GM23338 (cell line): ENCODE measurements around the gene PRKCH. TPM values are rescaled to one million over a fixed set of nuclear protein-coding genes. Genes with fewer than 3 reads are reported as not detected.
"Not testable (repeated sequence)": the region's sequence is repeated elsewhere in the genome, so short reads cannot be mapped to it uniquely, and the experiment has no call there.

Experiments used
- ATAC-seq: fragments of 200-7000 bp; cut with Tn5 transposase; 3 replicates; pipeline ENCODE4 v1.9.1; 2020
- DNase-seq: peaks from one replicate; pipeline ENCODE4 v3.0.0-alpha.2; 2015; ENCODE audit warnings: low spot score
- H2AFZ ChIP-seq: fragments of 200-600 bp; sonication (generic); 2 replicates; pipeline ENCODE4 v1.8.0; 2016; ENCODE audit warnings: antibody characterized with exemption, mild to moderate bottlenecking, moderate library complexity
- H3F3A ChIP-seq: fragments of 200-600 bp; sonication (generic); replicated peaks from 2 replicates; pipeline ENCODE4 v1.8.0; 2017; ENCODE audit warnings: antibody characterized with exemption, mixed run types, low read depth
- H3K27ac ChIP-seq: fragments of 200-600 bp; sonication (generic); 2 replicates; pipeline ENCODE4 v1.6.1; 2016; ENCODE audit warnings: low read depth
- H3K27me3 ChIP-seq: fragments of 200-600 bp; sonication (generic); 2 replicates; pipeline ENCODE4 v1.8.0; 2016; ENCODE audit warnings: mild to moderate bottlenecking, mixed run types, moderate library complexity; ENCODE audit not compliant: insufficient read depth
- H3K36me3 ChIP-seq: fragments of 200-600 bp; sonication (generic); 2 replicates; pipeline ENCODE4 v1.8.0; 2016; ENCODE audit warnings: mild to moderate bottlenecking; ENCODE audit not compliant: insufficient read depth
- H3K4me1 ChIP-seq: fragments of 200-600 bp; sonication (generic); 2 replicates; pipeline ENCODE4 v1.8.0; 2016; ENCODE audit warnings: mild to moderate bottlenecking, moderate library complexity; ENCODE audit not compliant: insufficient read depth
- H3K4me2 ChIP-seq: fragments of 200-600 bp; sonication (generic); 2 replicates; pipeline ENCODE4 v1.7.1; 2017; ENCODE audit warnings: mixed run types
- H3K4me3 ChIP-seq: fragments of 200-600 bp; sonication (generic); 2 replicates; pipeline ENCODE4 v1.6.1; 2016; ENCODE audit warnings: mixed run types
- H3K79me2 ChIP-seq: fragments of 200-600 bp; sonication (generic); replicated peaks from 2 replicates; pipeline ENCODE4 v1.8.0; 2017; ENCODE audit warnings: mild to moderate bottlenecking; ENCODE audit not compliant: insufficient read depth
- H3K9me2 ChIP-seq: fragments of 200-600 bp; sonication (generic); 2 replicates; pipeline ENCODE4 v1.8.0; 2017; ENCODE audit not compliant: insufficient read depth
- H4K20me1 ChIP-seq: fragments of 200-600 bp; sonication (generic); replicated peaks from 2 replicates; pipeline ENCODE4 v1.8.0; 2017; ENCODE audit warnings: mild to moderate bottlenecking; ENCODE audit not compliant: insufficient read depth
- H3K27ac Mint-ChIP-seq: 2 replicates; pipeline ENCODE4 v1.8.0; 2020; ENCODE audit warnings: inconsistent platforms, mild to moderate bottlenecking, moderate library complexity, mixed read lengths
- H3K27me3 Mint-ChIP-seq: 3 replicates; pipeline ENCODE4 v1.8.0; 2022; ENCODE audit warnings: low read depth, mild to moderate bottlenecking, moderate library complexity, mixed read lengths, inconsistent platforms; ENCODE audit not compliant: insufficient read depth, poor library complexity
- H3K36me3 Mint-ChIP-seq: 3 replicates; pipeline ENCODE4 v1.8.0; 2021; ENCODE audit warnings: low read depth, mild to moderate bottlenecking, inconsistent platforms, moderate library complexity, mixed read lengths
- H3K4me1 Mint-ChIP-seq: 3 replicates; pipeline ENCODE4 v1.8.0; 2020; ENCODE audit warnings: mild to moderate bottlenecking, inconsistent platforms, mixed read lengths
- H3K4me3 Mint-ChIP-seq: 3 replicates; pipeline ENCODE4 v1.8.0; 2021; ENCODE audit warnings: moderate library complexity, mild to moderate bottlenecking, inconsistent platforms, mixed read lengths
- H3K9me3 Mint-ChIP-seq: 3 replicates; pipeline ENCODE4 v1.8.0; 2020; ENCODE audit warnings: moderate library complexity, mild to moderate bottlenecking, inconsistent platforms, mixed read lengths
- CREB1 ChIP-seq: fragments of 250-450 bp; sonication (Bioruptor Pico); IDR thresholded peaks from 2 replicates; pipeline ENCODE4 v1.5.0; 2020; ENCODE audit warnings: low read depth, mild to moderate bottlenecking, moderate library complexity
- ETS1 ChIP-seq: IDR thresholded peaks from 2 replicates; pipeline ENCODE4 v1.6.1; 2016; ENCODE audit warnings: antibody characterized with exemption
- EZH2 ChIP-seq: fragments of 200-600 bp; sonication (generic); IDR thresholded peaks from one replicate; pipeline ENCODE4 v1.8.0; 2017; ENCODE audit warnings: antibody characterized with exemption, mild to moderate bottlenecking, low read depth; ENCODE audit not compliant: unreplicated experiment
- JUNB ChIP-seq: IDR thresholded peaks from one replicate; pipeline ENCODE4 v1.6.1; 2016; ENCODE audit warnings: antibody characterized with exemption; ENCODE audit not compliant: unreplicated experiment
- POLR2AphosphoS5 ChIP-seq: IDR thresholded peaks from 2 replicates; pipeline ENCODE4 v1.6.1; 2016; ENCODE audit warnings: antibody characterized with exemption, low read depth
- STAT1 ChIP-seq: IDR thresholded peaks from one replicate; pipeline ENCODE4 v1.6.1; 2016; ENCODE audit warnings: antibody characterized with exemption; ENCODE audit not compliant: unreplicated experiment
- ZNF114 ChIP-seq: fragments of 250-450 bp; sonication (Bioruptor Pico); IDR thresholded peaks from 2 replicates; pipeline ENCODE4 v1.5.0; 2020; ENCODE audit warnings: mild to moderate bottlenecking, moderate library complexity
- ZNF331 ChIP-seq: fragments of 250-450 bp; sonication (Bioruptor Pico); IDR thresholded peaks from 2 replicates; pipeline ENCODE4 v1.5.0; 2020; ENCODE audit warnings: low read depth, mild to moderate bottlenecking, moderate library complexity
- polyA plus RNA-seq: library from polyadenylated mRNA; unstranded; fragments of >200 nt; fragmentation: Nextera tagmentation; extraction: Ambion mirVana; gene quantifications from 2 replicates; pipeline ENCODE4 v1.2.1, GENCODE V29; 2016
- total RNA-seq: library from RNA; depleted of rRNA; stranded (reverse); fragments of >200 nt; shearing (Covaris generic); gene quantifications from 2 replicates; pipeline ENCODE4 v1.2.3, GENCODE V29; 2014
- TF ChIP-seq, protein P1 (sequence below): IDR thresholded peaks from one replicate; pipeline ENCODE4 v1.6.1; 2018; ENCODE audit warnings: antibody characterized with exemption; ENCODE audit not compliant: unreplicated experiment
- TF ChIP-seq, protein P2 (sequence below), 2 experiments: fragments of 200-600 bp in 1 of 2; sonication (generic) in 1 of 2; conservative IDR thresholded peaks; 2 replicates each; pipeline versions ENCODE4 v1.5.1 to v1.6.1; 2016 to 2017; ENCODE audit warnings: antibody characterized with exemption in 2 of 2, low read depth in 2 of 2, mild to moderate bottlenecking in 2 of 2, moderate library complexity in 1 of 2

Gene PRKCH
- total and polyA plus RNA-seq, 2 experiments from 2014 or later: 5.4 to 10.1 TPM

GRCh38 chr14:61528591-61529021 is 207.2 kb downstream of the PRKCH start:
- TF ChIP-seq STAT1: no peak
- TF ChIP-seq ETS1: no peak
- TF ChIP-seq, protein P1, sequence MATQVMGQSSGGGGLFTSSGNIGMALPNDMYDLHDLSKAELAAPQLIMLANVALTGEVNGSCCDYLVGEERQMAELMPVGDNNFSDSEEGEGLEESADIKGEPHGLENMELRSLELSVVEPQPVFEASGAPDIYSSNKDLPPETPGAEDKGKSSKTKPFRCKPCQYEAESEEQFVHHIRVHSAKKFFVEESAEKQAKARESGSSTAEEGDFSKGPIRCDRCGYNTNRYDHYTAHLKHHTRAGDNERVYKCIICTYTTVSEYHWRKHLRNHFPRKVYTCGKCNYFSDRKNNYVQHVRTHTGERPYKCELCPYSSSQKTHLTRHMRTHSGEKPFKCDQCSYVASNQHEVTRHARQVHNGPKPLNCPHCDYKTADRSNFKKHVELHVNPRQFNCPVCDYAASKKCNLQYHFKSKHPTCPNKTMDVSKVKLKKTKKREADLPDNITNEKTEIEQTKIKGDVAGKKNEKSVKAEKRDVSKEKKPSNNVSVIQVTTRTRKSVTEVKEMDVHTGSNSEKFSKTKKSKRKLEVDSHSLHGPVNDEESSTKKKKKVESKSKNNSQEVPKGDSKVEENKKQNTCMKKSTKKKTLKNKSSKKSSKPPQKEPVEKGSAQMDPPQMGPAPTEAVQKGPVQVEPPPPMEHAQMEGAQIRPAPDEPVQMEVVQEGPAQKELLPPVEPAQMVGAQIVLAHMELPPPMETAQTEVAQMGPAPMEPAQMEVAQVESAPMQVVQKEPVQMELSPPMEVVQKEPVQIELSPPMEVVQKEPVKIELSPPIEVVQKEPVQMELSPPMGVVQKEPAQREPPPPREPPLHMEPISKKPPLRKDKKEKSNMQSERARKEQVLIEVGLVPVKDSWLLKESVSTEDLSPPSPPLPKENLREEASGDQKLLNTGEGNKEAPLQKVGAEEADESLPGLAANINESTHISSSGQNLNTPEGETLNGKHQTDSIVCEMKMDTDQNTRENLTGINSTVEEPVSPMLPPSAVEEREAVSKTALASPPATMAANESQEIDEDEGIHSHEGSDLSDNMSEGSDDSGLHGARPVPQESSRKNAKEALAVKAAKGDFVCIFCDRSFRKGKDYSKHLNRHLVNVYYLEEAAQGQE: no peak
- TF ChIP-seq CREB1: no peak
- TF ChIP-seq ZNF331: no peak
- no peak for TF ChIP-seq ZNF114 (CRISPR knock-in tag)
- TF ChIP-seq, protein P2, sequence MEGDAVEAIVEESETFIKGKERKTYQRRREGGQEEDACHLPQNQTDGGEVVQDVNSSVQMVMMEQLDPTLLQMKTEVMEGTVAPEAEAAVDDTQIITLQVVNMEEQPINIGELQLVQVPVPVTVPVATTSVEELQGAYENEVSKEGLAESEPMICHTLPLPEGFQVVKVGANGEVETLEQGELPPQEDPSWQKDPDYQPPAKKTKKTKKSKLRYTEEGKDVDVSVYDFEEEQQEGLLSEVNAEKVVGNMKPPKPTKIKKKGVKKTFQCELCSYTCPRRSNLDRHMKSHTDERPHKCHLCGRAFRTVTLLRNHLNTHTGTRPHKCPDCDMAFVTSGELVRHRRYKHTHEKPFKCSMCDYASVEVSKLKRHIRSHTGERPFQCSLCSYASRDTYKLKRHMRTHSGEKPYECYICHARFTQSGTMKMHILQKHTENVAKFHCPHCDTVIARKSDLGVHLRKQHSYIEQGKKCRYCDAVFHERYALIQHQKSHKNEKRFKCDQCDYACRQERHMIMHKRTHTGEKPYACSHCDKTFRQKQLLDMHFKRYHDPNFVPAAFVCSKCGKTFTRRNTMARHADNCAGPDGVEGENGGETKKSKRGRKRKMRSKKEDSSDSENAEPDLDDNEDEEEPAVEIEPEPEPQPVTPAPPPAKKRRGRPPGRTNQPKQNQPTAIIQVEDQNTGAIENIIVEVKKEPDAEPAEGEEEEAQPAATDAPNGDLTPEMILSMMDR (conservative IDR thresholded peaks at IDR 0.05; ENCODE audit: low read depth in 2 of 2): no peak
- no peak for TF ChIP-seq JUNB
- no peak for TF ChIP-seq EZH2
- TF ChIP-seq POLR2AphosphoS5: no peak
- Histone ChIP-seq H3F3A (no peaks in the 10 kb centered on the region), H3K79me2 (no peaks in the 10 kb centered on the region), H3K27ac (no peak overlapping the region), H2AFZ (no peak overlapping the region), H3K4me1 (peaks cover 8% of the 10 kb centered on the region), H4K20me1 (no peaks in the 10 kb centered on the region), H3K4me3 (no peak overlapping the region), H3K27me3 (no peaks in the 10 kb centered on the region), H3K4me2 (no peak overlapping the region), H3K9me2 (no peaks in the 10 kb centered on the region), H3K36me3 (no peaks in the 10 kb centered on the region)
- Mint-ChIP-seq H3K27me3 (peaks cover 10% of the 10 kb centered on the region), H3K27ac (no peak overlapping the region), H3K4me3 (no peak overlapping the region), H3K36me3 (no peaks in the 10 kb centered on the region), H3K9me3 (no peaks in the 10 kb centered on the region), H3K4me1 (peaks cover 26% of the 10 kb centered on the region)
- DNase-seq: no peak
- no peak for ATAC-seq

GRCh38 chr14:61529360-61529759 is 208.0 kb downstream of the PRKCH start:
- not testable (repeated sequence) for H3K4me3 ChIP-seq, H3K27ac Mint-ChIP-seq

More at GRCh38 chr14:61529360-61529759, 208.0 kb downstream of the PRKCH start:
- H3K79me2 ChIP-seq, H3K27ac ChIP-seq, H3K4me1 ChIP-seq, ATAC-seq, H2AFZ ChIP-seq, H3K36me3 Mint-ChIP-seq, H3F3A ChIP-seq, H3K9me2 ChIP-seq, H3K4me2 ChIP-seq, H3K27me3 ChIP-seq, H3K36me3 ChIP-seq, H3K4me3 Mint-ChIP-seq, H3K9me3 Mint-ChIP-seq, H4K20me1 ChIP-seq, DNase-seq: not testable (repeated sequence)
- Mint-ChIP-seq H3K4me1 (peaks cover 18% of the 10 kb centered on the region), H3K27me3 (peaks cover 10% of the 10 kb centered on the region)
